IPS-15b (cell line): ENCODE results near the gene RRP15.

Experiments
- H3K27me3 ChIP-seq: one replicate; pipeline ENCODE4 v1.6.1; 2013; ENCODE audit warnings: low read length; ENCODE audit not compliant: control insufficient read depth, insufficient read depth
- H3K36me3 ChIP-seq: one replicate; pipeline ENCODE4 v1.6.1; 2013; ENCODE audit warnings: low read length; ENCODE audit not compliant: control insufficient read depth, insufficient read depth
- H3K4me1 ChIP-seq: one replicate; pipeline ENCODE4 v1.6.1; 2013; ENCODE audit warnings: mild to moderate bottlenecking, low read length; ENCODE audit not compliant: control insufficient read depth, insufficient read depth
- H3K4me3 ChIP-seq: one replicate; pipeline ENCODE4 v1.5.1; 2013; ENCODE audit warnings: low read depth, low read length
- H3K9ac ChIP-seq: one replicate; pipeline ENCODE4 v1.6.1; 2013; ENCODE audit warnings: low read depth, mild to moderate bottlenecking, low read length
- H3K9me3 ChIP-seq: one replicate; pipeline ENCODE4 v1.6.1; 2013; ENCODE audit warnings: mild to moderate bottlenecking, low read length; ENCODE audit not compliant: control insufficient read depth, insufficient read depth

RRP15 gene

GRCh38 chr1:218367118-218367517 lies 82.0 kb downstream of the RRP15 start:
- Histone ChIP-seq H3K36me3 (no peaks in the 10 kb centered on the region), H3K9me3 (no peaks in the 10 kb centered on the region), H3K4me1 (no peaks in the 10 kb centered on the region), H3K27me3 (no peaks in the 10 kb centered on the region), H3K9ac (no peak overlapping the region), H3K4me3 (no peak overlapping the region)

DNA sequence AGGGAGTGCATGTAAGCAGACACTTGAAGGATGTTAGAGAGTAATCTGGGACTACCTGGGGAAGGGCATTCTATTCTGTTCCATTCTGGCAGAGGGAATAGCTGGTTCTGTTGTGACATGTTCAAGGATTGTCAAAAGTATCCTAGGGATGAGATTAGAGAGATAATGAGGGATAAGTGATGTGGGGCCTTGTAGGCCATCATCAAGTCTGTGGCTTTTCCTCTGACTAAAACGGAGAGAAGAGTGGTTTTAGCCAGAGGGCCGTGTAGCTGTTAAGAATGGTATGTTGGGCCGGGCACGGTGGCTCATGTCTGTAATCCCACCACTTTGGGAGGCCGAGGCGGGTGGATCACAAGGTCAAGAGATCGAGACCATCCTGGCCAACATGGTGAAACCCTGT lies 83.6 kb downstream of the RRP15 start:
- no peaks in the 10 kb centered on the region for H3K9me3 ChIP-seq
- H3K36me3 ChIP-seq: no peaks in the 10 kb centered on the region
- no peaks in the 10 kb centered on the region for H3K27me3 ChIP-seq

DNA sequence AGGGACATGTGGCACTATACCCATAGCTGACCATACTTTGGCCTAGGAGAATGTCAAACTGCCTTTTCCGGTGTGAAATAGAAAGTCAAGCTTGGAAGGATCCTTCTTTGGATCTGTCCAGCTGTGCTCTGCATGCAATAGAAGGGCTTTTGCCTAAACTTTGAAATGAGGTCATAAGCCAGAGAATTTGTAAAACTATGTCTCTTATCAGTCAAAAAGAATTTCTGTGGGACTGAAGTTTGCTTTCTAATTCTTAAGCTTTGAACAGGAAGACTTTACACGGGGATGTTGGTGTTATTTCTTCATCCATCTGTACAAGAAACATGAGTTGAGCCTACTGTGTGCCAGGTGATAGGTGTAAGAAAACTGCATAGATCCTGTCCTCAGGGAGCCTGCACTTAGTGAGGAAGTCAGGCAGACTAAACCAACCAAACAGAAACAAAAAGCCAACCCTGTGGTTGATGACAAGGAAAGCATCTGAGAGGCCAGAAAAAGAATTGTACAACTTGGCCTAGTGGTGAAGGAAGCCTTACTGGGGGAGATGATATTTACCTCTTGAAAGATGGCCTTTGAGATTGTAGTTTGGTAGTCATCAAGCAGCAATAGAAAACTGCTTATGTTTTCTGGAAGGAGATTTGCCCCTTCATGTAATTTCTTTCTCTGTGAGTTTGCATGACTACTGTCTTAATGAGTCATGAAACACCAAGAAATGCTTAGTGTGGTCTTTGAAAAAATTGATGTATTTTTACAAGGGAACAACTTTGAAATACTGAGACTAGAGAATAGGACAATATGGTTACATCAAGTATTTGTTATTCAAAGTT lies 84.8 kb downstream of the RRP15 start:
- no peaks in the 10 kb centered on the region for H3K36me3 ChIP-seq
- no peaks in the 10 kb centered on the region for H3K9me3 ChIP-seq
- H3K27me3 ChIP-seq: no peaks in the 10 kb centered on the region
- no peak overlapping the region for H3K4me3 ChIP-seq
- no peak overlapping the region for H3K9ac ChIP-seq
- no peaks in the 10 kb centered on the region for H3K4me1 ChIP-seq

More for the DNA sequence above, 83.6 kb downstream of the RRP15 start:
- no peaks in the 10 kb centered on the region for H3K4me1 ChIP-seq
- no peak overlapping the region for H3K9ac ChIP-seq
- H3K4me3 ChIP-seq: no peak overlapping the region

DNA sequence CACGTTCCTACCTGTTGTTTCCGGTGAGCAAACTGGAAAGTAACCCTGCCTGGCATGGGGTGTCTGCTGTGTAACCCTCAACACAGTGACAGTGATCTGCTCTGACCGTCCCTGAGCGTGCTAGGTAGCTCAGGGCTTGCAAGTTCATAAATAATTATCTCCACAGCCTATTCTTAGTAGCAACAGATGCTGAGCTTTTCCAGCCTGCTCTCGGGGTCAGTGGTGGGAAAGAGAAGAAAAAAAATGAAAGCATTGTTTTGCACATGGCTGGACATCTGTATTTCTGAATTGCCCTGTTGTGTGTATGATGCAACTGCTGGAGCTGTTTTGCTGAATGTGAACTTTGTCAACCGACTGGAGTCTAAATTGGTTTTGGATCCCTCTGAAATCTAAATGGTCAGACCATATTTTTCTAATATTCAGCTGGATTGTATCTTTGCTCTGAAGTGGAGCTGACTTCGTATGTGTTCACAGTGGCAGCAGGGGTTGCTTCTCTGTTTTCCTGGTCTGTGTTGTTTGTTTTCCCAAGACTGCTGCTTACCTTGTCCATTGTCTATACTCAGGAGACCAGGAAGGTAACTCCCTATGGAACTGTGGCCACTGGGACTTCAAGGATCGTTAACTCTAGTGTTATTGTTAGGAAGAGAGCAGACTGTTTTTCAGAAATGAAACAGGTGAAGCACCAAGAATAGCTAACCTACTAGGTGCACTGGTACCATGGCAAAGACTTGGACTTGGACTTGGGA lies 87.0 kb downstream of the RRP15 start:
- Histone ChIP-seq H3K36me3 (no peaks in the 10 kb centered on the region), H3K27me3 (no peaks in the 10 kb centered on the region), H3K4me3 (no peak overlapping the region), H3K4me1 (no peaks in the 10 kb centered on the region), H3K9ac (no peak overlapping the region), H3K9me3 (no peaks in the 10 kb centered on the region)

GRCh38 chr1:218374401-218375353 lies 89.6 kb downstream of the RRP15 start:
- Histone ChIP-seq H3K4me3 (no peak overlapping the region), H3K9me3 (no peaks in the 10 kb centered on the region), H3K4me1 (no peaks in the 10 kb centered on the region), H3K27me3 (no peaks in the 10 kb centered on the region), H3K9ac (no peak overlapping the region), H3K36me3 (no peaks in the 10 kb centered on the region)

DNA sequence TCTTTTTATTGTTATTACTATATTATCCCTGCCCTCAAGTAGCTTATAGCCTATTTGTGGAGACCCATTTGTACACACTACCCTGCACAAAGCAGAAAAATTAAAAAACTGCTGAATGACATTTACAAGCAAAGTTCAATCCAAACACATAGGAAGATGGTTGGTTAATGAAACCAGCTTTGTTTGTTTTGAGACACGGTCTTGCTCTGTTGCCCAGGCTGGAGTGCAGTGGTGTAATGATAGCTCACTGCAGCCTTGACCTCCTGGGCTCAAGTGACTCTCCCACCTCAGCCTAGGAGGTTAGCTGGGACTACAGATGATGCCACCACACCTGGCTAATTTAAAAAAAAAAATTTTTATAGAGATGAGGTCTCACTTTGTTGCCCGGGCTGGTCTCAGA lies 91.6 kb downstream of the RRP15 start:
- Histone ChIP-seq H3K9ac (no peak overlapping the region), H3K4me3 (no peak overlapping the region), H3K27me3 (no peaks in the 10 kb centered on the region), H3K36me3 (no peaks in the 10 kb centered on the region), H3K4me1 (no peaks in the 10 kb centered on the region), H3K9me3 (no peaks in the 10 kb centered on the region)

DNA sequence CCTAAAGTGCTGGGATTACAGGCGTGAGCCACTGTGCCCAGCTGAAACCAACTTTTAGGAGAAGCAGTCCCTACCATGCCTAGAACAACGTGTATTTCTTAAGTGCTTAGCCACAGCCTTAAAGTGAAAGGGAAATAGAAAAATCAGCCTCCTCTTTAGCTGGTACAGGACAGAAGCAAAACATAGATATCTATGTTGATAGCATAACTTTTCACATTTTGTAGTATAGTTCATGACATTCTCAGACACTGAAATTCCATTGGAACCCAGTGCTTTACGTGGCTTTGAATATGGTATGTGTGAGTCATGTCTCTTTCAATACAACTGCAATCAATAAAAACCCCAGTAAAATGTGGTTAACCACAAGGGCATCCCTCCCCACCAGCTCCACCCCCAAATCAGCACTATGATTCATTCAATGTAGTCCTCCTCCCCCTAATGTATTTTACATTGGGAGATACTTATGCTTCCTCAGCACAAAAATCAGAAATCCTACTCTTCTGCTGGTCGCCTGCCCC lies 92.1 kb downstream of the RRP15 start:
- Histone ChIP-seq H3K4me1 (no peaks in the 10 kb centered on the region), H3K4me3 (no peak overlapping the region), H3K9ac (no peak overlapping the region)

GRCh38 chr1:218380125-218380977 lies 95.3 kb downstream of the RRP15 start:
- no peak overlapping the region for H3K9ac ChIP-seq
- H3K4me1 ChIP-seq: no peaks in the 10 kb centered on the region
- no peaks in the 10 kb centered on the region for H3K27me3 ChIP-seq

More for the DNA sequence above, 92.1 kb downstream of the RRP15 start:
- no peaks in the 10 kb centered on the region for H3K9me3 ChIP-seq
- H3K27me3 ChIP-seq: no peaks in the 10 kb centered on the region
- H3K36me3 ChIP-seq: no peaks in the 10 kb centered on the region

DNA sequence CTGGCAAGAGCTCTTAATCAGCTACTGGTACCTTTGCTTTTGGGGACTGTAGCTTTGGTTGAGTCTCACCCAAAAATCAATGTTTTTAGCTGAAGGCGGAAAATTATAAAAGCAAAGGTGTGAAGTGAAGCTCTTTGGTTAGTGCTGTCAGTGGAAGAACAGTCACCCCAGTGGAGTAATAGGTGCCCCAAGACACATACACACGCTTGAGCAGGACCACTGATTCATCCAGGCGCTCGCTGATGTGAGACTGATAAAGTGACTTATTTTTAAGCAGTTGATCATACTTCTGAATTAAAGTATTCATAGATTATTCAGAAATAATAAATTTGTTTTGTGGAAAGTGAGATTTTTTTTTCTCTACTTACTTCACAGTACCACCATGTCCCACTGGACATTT lies 97.2 kb downstream of the RRP15 start:
- no peak overlapping the region for H3K9ac ChIP-seq
- no peaks in the 10 kb centered on the region for H3K36me3 ChIP-seq
- H3K27me3 ChIP-seq: no peaks in the 10 kb centered on the region
- no peak overlapping the region for H3K4me3 ChIP-seq
- H3K9me3 ChIP-seq: no peaks in the 10 kb centered on the region
- no peaks in the 10 kb centered on the region for H3K4me1 ChIP-seq

More at GRCh38 chr1:218380125-218380977, 95.3 kb downstream of the RRP15 start:
- Histone ChIP-seq H3K9me3 (no peaks in the 10 kb centered on the region), H3K4me3 (no peak overlapping the region), H3K36me3 (no peaks in the 10 kb centered on the region)

DNA sequence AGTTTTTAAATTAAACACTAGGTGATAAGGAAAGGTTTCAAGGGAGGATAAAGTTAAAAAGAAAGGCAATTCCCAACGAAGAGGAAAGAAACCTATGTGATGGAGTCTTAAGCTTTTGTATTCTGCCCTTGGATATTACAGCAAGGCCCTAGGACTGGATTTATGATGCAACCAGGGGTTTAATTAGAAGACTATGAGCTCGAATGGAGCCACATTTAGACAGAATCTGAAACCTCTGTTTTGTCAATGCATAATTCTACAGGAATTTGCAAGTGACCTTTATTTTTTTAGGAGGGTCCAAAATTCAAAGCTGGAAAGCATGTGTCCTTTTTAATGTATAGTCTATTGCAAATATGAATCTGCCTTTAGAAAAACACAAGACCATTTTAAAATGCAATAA lies 98.0 kb downstream of the RRP15 start:
- Histone ChIP-seq H3K36me3 (no peaks in the 10 kb centered on the region), H3K9me3 (no peaks in the 10 kb centered on the region), H3K27me3 (no peaks in the 10 kb centered on the region), H3K4me1 (no peaks in the 10 kb centered on the region), H3K4me3 (no peak overlapping the region), H3K9ac (no peak overlapping the region)
